MCF 10A (cell line): Measurements from ENCODE around the gene ZSCAN20. TPM values are rescaled to one million over a fixed set of nuclear protein-coding genes. Genes with fewer than 3 reads are reported as not detected.

Experiments
- Bru-seq: library from RNA; stranded (reverse); fragments of 400-500 nt; gene quantifications from one replicate; lab custom pipeline; 2021; lab: Mats Ljungman, UMichigan
- BruChase-seq, 2 experiments: library from RNA; stranded (reverse); fragments of 400-500 nt; gene quantifications; one replicate each; lab custom pipeline; 2021; lab: Mats Ljungman, UMichigan
- BruUV-seq: library from RNA; stranded (reverse); fragments of 400-500 nt; replicated peaks from 2 replicates; lab custom pipeline; 2021; lab: Mats Ljungman, UMichigan
- CTCF ChIA-PET: fragments of 300-600 bp; sonication (Branson Sonifier 250); formaldehyde crosslinking; extraction: SDS; loops from one replicate; lab custom pipeline; 2021; ENCODE audit warnings: antibody characterized with exemption, inconsistent platforms; lab: Yijun Ruan, JAX
- POLR2A ChIA-PET: fragments of 300-600, 350-650 bp; sonication (Branson Sonifier 250); formaldehyde crosslinking; extraction: SDS; loops from one replicate; lab custom pipeline; 2020; ENCODE audit warnings: antibody characterized with exemption, inconsistent platforms; lab: Yijun Ruan, JAX
- DNase-seq: peaks from one replicate; pipeline ENCODE4 v3.0.0-alpha.2; 2018; ENCODE audit not compliant: unreplicated experiment
- H3K27ac Mint-ChIP-seq: one replicate; pipeline ENCODE4 v1.8.0; 2022; ENCODE audit warnings: mild to moderate bottlenecking, low read depth, mixed read lengths; ENCODE audit not compliant: unreplicated experiment
- H3K27me3 Mint-ChIP-seq: one replicate; pipeline ENCODE4 v1.8.0; 2022; ENCODE audit warnings: mixed read lengths; ENCODE audit not compliant: insufficient read depth, unreplicated experiment
- H3K36me3 Mint-ChIP-seq: one replicate; pipeline ENCODE4 v1.8.0; 2022; ENCODE audit warnings: mild to moderate bottlenecking, moderate library complexity, mixed read lengths; ENCODE audit not compliant: insufficient read depth, unreplicated experiment
- H3K4me1 Mint-ChIP-seq: one replicate; pipeline ENCODE4 v1.8.0; 2022; ENCODE audit warnings: mixed read lengths; ENCODE audit not compliant: insufficient read depth, unreplicated experiment
- H3K4me3 Mint-ChIP-seq: one replicate; pipeline ENCODE4 v1.8.0; 2022; ENCODE audit warnings: mild to moderate bottlenecking, moderate library complexity, mixed read lengths; ENCODE audit not compliant: unreplicated experiment
- H3K9me3 Mint-ChIP-seq: one replicate; pipeline ENCODE4 v1.8.0; 2022; ENCODE audit warnings: mixed read lengths; ENCODE audit not compliant: unreplicated experiment
- CTCF ChIP-seq: fragments of 200-600 bp; IDR thresholded peaks from one replicate; pipeline ENCODE4 v1.8.0; 2022; ENCODE audit warnings: antibody characterized with exemption, mild to moderate bottlenecking; ENCODE audit not compliant: unreplicated experiment
- intact Hi-C: fragments of 100-400 bp; cut with micrococcal nuclease; formaldehyde crosslinking; loops from 2 replicates; pipeline ENCODE4 v1.14.1; 2022
- long read RNA-seq: library from polyadenylated mRNA; stranded (forward); transcript quantifications from one replicate; pipeline ENCODE4 v2.0.0, GENCODE V29; 2022
- total RNA-seq: library from RNA; stranded (reverse); gene quantifications from 2 replicates; pipeline ENCODE4 v1.2.3, GENCODE V29; 2022

ZSCAN20 gene
- total RNA-seq (5.1 and 8.2 TPM in 2 replicates), Bru-seq, nascent RNA (percentile 67 among the genes with signal in this experiment), BruChase-seq, experiment 1, labeled RNA remaining after a 6-hour chase (percentile 56 among the genes with signal in this experiment), BruChase-seq, experiment 2, labeled RNA remaining after a 2-hour chase (percentile 75 among the genes with signal in this experiment)
- long read RNA-seq, full-length matches to known transcripts, result 1 of 4 reads
- long read RNA-seq, partial matches to known transcripts, result 1 of 4 reads
- long read RNA-seq, other reads (novel, unspliced or antisense), result 2 of 4 reads

- TF ChIP-seq CTCF, result no peak
- CTCF ChIA-PET, result interaction anchor here (0.5 to 11.9 kb wide), 19 partner anchors 9 to 378 kb away, joined by 3 to 152 read pairs (median 7); no protein-coding TSS in a partner anchor
- peak; percentile 98 for DNase-seq
- Mint-ChIP-seq H3K9me3 (no peaks in the 10 kb centered on the region), H3K4me1 (peaks cover 24% of the 10 kb centered on the region), H3K27me3 (no peaks in the 10 kb centered on the region), H3K36me3 (no peaks in the 10 kb centered on the region), H3K4me3 (peak within 1 kb of the TSS; percentile 87), H3K27ac (peak within 1 kb of the TSS; percentile 98)
- no TSS peak for BruUV-seq
- POLR2A ChIA-PET, result interaction anchor here (0.6 to 2.0 kb wide), 8 partner anchors 40 to 713 kb away, joined by 3 to 8 read pairs (median 4); partner anchors contain the start of gene TRIM62
- intact Hi-C loops, result loop anchor here (2.0 to 5.0 kb wide), 2 partner anchors 90 to 140 kb away; no protein-coding TSS in a partner anchor
Observed at GRCh38 chr1:33472269-33472980, at the start of gene ZSCAN20. Gene ZSCAN20, plus strand, starts transcription at chr1:33472645. Its CDS starts 6,644 bp downstream, at chr1:33479289.

- H3K36me3 Mint-ChIP-seq, result peaks cover 5% of the 10 kb centered on the region
- no peaks in the 10 kb centered on the region for H3K9me3 Mint-ChIP-seq
- TF ChIP-seq CTCF, result no peak
- no peak overlapping the region for H3K27ac Mint-ChIP-seq
- H3K4me1 Mint-ChIP-seq, result peaks cover 7% of the 10 kb centered on the region
- intact Hi-C loops, result no loop called here
- no peaks in the 10 kb centered on the region for H3K27me3 Mint-ChIP-seq
- no peak overlapping the region for H3K4me3 Mint-ChIP-seq
- no TSS peak for BruUV-seq
- ChIA-PET CTCF (no interaction called here), POLR2A (no interaction called here)
- DNase-seq, result no peak
Observed at GRCh38 chr1:33424205-33424604, 48.2 kb upstream of the ZSCAN20 start.

- no peak overlapping the region for H3K27ac Mint-ChIP-seq
- ChIA-PET POLR2A (no interaction called here), CTCF (interaction anchor here (0.6 kb wide), 1 partner anchor 1737 kb away, joined by 3 read pairs; no protein-coding TSS in a partner anchor)
- no peak for TF ChIP-seq CTCF
- no peak overlapping the region for H3K4me3 Mint-ChIP-seq
- H3K4me1 Mint-ChIP-seq, result peaks cover 7% of the 10 kb centered on the region
- no peak for DNase-seq
- intact Hi-C loops, result no loop called here
- no peaks in the 10 kb centered on the region for H3K9me3 Mint-ChIP-seq
- BruUV-seq, result no TSS peak
- H3K27me3 Mint-ChIP-seq, result no peaks in the 10 kb centered on the region
- peaks cover 5% of the 10 kb centered on the region for H3K36me3 Mint-ChIP-seq
Observed at GRCh38 chr1:33424610-33425009, 47.8 kb upstream of the ZSCAN20 start.

- H3K36me3 Mint-ChIP-seq, result no peaks in the 10 kb centered on the region
- no TSS peak for BruUV-seq
- DNase-seq, result no peak
- H3K4me3 Mint-ChIP-seq, result no peak overlapping the region
- H3K9me3 Mint-ChIP-seq, result no peaks in the 10 kb centered on the region
- no peak overlapping the region for H3K27ac Mint-ChIP-seq
- intact Hi-C loops, result no loop called here
- ChIA-PET POLR2A (no interaction called here), CTCF (interaction anchor here (0.8 kb wide), 1 partner anchor 130 kb away, joined by 3 read pairs; no protein-coding TSS in a partner anchor)
- H3K27me3 Mint-ChIP-seq, result no peaks in the 10 kb centered on the region
- no peak for TF ChIP-seq CTCF
- peaks cover 6% of the 10 kb centered on the region for H3K4me1 Mint-ChIP-seq
Observed at GRCh38 chr1:33425900-33426299, 46.5 kb upstream of the ZSCAN20 start.
